Gastroesophageal sphincter (tissue), 3 donors: Measurements from ENCODE around the gene SHC2.

Experiments used
- POLR2AphosphoS5 ChIP-seq: sonication (generic); formaldehyde crosslinking; IDR thresholded peaks from one replicate; pipeline ENCODE4 v1.6.1; 2017; ENCODE audit warnings: antibody characterized with exemption
- TF ChIP-seq, protein P1 (sequence below), 4 experiments: fragments of 200-600 bp in 2 of 4; fragments of 450-650 bp in 2 of 4; sonication (generic) in 1 of 4; IDR thresholded peaks; one replicate each; pipeline ENCODE4 v1.5.1; 2017 to 2019; ENCODE audit warnings: antibody characterized with exemption in 4 of 4, mild to moderate bottlenecking in 2 of 4, moderate library complexity in 2 of 4

- TF ChIP-seq, protein P1, sequence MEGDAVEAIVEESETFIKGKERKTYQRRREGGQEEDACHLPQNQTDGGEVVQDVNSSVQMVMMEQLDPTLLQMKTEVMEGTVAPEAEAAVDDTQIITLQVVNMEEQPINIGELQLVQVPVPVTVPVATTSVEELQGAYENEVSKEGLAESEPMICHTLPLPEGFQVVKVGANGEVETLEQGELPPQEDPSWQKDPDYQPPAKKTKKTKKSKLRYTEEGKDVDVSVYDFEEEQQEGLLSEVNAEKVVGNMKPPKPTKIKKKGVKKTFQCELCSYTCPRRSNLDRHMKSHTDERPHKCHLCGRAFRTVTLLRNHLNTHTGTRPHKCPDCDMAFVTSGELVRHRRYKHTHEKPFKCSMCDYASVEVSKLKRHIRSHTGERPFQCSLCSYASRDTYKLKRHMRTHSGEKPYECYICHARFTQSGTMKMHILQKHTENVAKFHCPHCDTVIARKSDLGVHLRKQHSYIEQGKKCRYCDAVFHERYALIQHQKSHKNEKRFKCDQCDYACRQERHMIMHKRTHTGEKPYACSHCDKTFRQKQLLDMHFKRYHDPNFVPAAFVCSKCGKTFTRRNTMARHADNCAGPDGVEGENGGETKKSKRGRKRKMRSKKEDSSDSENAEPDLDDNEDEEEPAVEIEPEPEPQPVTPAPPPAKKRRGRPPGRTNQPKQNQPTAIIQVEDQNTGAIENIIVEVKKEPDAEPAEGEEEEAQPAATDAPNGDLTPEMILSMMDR (IDR thresholded peaks at IDR 0.05) = peak in 3 of 4 experiments; percentile 35 to 71 (median 60)
- TF ChIP-seq POLR2AphosphoS5 = no peak
These were observed 34.7 kb upstream of the SHC2 start for GRCh38 chr19:495402-496111.
